Left kidney (tissue), 2 donors: ENCODE measurements around the gene HTT. TPM values are rescaled to one million over a fixed set of nuclear protein-coding genes. Genes with fewer than 3 reads are reported as not detected.
"Not testable (repeated sequence)": the region's sequence is repeated elsewhere in the genome, so short reads cannot be mapped to it uniquely, and the experiment has no call there.

ENCODE experiments used
- DNase-seq: peaks from one replicate; pipeline ENCODE4 v3.0.0-alpha.2; 2013
- polyA plus RNA-seq: library from polyadenylated mRNA; unstranded; fragments of 120-200 nt; gene quantifications from one replicate; pipeline ENCODE4 v1.2.1, GENCODE V29; 2013; ENCODE audit not compliant: insufficient read length

Gene HTT
- polyA plus RNA-seq, 1 donor, result 36.6 TPM

GRCh38 chr4:3046162-3046561, 28.3 kb upstream of the HTT start:
- DNase-seq, result no peak

GRCh38 chr4:3046623-3047022, 27.9 kb upstream of the HTT start:
- DNase-seq, result no peak

GRCh38 chr4:3047464-3048286, 26.8 kb upstream of the HTT start:
- peak; percentile 55 for DNase-seq

DNA sequence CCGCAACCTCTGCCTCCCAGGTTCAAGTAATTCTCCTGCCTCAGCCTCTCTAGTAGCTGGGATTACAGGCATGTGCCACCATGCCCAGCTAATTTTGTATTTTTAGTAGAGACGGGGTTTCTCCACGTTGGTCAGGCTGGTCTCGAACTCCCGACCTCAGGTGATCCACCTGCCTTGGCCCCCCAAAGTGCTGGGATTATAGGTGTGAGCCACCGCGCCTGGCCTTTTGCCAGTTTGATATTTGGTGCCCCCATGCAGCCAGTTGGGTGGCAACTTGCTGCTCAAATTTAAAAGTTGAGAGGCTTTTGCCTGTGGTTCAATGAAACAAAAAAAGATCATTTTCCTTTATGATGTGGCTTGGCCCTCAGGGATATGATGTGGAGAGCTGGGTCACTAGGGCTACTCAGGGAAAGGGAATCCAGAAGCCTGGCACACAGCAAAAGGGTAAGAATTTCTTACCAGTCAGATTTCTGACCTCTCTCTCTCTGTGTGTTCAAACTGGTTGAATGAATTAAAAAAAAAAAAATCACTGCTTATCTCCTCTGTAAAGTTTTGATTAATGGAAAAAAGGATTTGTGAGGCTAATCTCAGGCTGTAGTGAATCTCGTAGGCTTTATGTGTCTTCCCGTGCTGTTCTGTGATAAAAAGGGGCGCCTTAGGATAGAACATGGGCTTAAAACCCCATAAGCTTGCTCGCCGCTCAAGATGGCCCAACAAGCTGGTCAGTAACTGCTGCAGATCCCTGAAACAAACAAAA, 23.2 kb upstream of the HTT start:
- DNase-seq, result not testable (repeated sequence)

DNA sequence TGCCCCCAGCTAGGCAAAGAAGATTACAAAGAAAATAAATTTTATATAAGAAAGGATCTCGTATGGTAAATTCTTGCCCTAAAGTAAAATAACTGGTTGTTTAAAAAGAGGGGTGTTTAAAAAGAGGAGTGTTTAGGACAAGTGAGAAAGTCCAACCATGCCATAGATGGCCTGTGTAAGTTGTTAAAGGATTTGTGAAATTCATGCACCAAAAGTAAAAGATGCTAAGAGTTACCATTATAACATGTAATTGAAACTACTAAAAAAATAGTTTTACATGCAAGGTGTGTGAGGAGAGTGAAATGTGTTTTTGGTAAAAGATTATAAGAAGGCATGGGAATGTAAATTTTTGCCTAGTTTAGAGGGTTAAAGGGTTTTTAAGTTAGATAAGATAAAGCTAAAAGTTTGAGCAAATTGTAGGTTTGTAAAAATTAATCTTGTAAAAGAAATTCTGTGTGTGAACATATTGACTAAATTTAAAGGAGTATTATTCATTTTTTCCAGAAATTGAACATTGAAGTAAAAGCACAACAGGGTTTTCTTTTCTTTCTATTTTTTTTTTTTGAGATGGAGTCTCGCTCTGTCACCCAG, 20.2 kb upstream of the HTT start:
- no peak for DNase-seq

- DNase-seq, result no peak
Observed at GRCh38 chr4:3059943-3060342, 14.5 kb upstream of the HTT start.

- DNase-seq, result no peak
Observed at GRCh38 chr4:3060946-3061345, 13.5 kb upstream of the HTT start.

DNA sequence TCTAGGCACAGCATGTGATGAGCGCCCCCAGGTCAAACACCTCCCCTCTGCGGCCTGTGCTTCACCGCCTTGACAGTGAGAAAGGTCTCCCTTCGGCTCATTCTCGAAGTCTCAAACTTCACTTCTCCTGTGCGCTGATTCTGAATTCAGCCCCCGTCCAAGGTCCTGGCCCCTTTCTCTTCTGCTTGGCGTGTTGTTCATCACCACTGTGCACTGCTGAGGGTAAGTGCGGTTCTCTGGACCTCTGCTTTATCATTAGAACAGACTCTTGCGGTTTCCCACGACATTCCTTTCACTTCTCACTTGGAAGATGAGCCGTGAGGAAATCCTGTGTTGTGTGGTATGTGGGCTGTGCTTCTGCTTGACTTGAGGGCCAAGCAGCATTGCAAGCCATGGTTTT, 12.0 kb upstream of the HTT start:
- no peak for DNase-seq

DNA sequence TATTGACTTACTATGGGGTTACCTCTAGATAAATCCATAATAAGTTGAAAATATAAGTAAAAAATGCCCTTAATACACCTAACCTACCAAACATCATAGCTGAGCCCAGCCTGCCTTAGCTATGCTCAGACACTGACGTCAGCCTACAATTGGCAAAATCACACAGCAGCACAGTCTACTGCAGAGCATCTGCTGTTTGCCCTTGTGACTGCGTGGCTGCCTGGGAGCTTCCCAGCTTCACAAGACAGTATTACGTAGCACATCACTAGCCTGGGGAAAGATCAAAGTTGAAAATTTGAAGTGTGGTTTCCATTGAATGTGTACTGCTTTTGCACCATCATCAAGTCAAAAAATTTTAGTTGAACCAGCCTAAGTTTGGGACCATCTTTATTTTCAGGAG, 8.9 kb upstream of the HTT start:
- no peak for DNase-seq

DNA sequence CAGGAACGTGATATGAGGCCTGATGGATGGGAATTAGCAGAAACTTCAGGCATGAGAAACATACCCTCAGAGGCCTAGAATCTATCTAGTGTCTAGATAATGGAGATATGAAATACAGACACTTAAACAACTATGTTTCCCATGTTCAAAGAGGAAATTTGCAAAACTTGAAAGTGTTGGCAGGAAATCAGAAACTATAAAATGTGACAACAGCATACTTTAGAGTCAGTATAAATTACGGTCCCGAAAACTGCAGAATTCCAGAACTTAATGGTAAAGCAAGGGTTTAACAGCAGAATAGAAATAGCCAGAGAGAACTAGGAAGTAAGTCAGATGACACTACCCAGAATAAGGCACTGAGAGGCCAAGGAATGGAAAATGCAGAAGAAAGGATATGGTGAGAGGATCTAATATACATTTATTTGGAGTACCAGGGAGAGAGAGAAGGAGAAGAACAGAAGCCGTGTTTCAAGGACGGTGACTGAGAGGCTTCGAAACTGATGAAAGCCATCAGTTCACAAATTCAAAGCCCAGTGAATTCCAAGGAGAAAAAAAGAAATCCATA, 7.6 kb upstream of the HTT start:
- DNase-seq, result peak; percentile 28

- DNase-seq, result no peak
Observed at GRCh38 chr4:3067473-3068001, 6.9 kb upstream of the HTT start.

GRCh38 chr4:3069661-3070199, 4.8 kb upstream of the HTT start:
- DNase-seq, result no peak

DNA sequence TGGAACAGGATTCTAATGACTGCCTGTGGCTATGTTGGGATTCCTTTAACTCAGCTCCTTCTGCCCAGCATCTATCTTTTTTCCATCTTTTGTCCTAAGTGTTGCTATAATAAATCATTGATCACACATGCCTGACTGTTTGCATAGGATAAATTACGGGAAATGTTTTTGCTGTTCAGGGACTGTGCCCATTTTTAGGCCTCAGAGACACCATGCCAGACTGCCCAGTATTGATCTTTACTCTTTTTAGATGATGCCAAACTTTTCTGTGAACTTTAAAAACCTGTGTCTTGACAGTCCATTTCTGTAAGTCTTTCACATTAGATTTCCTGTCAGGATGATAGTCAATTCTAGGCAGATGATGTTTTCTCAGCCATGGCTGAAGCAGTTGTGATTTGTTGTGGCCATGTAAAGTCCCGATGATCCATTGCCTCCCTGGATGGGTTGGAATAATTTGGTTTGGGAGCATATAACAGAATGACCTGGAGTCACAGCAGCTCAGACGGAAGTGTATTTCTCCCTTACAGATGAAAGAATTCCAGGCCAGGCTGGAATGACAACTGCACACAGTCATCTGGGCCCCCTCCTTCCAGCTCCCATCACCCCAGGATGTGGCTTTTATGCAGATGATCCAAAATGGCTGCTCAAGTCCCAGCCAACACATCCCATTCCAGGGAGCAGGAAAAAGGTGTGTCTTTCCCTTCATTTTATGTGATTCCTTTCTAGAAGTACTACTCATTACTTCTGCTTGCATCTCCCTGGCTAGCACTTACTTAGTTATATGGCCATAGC, 3.6 kb upstream of the HTT start:
- DNase-seq, result no peak

DNA sequence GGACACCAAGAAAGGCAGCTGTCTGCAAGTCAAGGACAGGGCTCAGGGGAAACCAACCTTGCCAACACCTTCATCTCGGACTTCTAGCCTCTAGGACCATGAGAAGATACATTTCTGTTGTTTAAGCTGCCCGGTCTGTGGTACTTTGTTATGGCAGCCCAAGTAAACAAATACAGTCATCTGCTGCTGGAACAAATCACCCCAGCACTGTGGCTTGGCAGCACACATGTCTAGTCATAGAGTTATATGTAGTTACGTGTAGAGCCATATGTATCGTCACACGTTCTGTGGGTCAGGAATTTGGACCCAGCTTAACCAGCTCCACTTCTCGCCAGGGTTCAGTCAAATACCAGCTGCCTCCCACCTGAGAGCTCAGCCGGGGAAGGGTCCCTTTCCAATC, 2.7 kb upstream of the HTT start:
- no peak for DNase-seq

- peak; percentile 11 for DNase-seq
Observed at GRCh38 chr4:3073158-3074077, 1.1 kb upstream of the HTT start.

- peak; percentile 76 for DNase-seq
Observed at GRCh38 chr4:3074846-3075651, 568 bp downstream of the HTT start.

DNA sequence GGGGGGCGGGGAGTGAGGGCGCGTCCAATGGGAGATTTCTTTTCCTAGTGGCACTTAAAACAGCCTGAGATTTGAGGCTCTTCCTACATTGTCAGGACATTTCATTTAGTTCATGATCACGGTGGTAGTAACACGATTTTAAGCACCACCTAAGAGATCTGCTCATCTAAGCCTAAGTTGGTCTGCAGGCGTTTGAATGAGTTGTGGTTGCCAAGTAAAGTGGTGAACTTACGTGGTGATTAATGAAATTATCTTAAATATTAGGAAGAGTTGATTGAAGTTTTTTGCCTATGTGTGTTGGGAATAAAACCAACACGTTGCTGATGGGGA, 1.1 kb downstream of the HTT start:
- DNase-seq, result no peak

DNA sequence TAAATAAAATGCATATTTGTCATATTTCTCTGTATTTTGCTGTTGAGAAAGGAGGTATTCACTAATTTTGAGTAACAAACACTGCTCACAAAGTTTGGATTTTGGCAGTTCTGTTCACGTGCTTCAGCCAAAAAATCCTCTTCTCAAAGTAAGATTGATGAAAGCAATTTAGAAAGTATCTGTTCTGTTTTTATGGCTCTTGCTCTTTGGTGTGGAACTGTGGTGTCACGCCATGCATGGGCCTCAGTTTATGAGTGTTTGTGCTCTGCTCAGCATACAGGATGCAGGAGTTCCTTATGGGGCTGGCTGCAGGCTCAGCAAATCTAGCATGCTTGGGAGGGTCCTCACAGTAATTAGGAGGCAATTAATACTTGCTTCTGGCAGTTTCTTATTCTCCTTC, 3.3 kb downstream of the HTT start:
- no peak for DNase-seq

GRCh38 chr4:3079694-3080123, 5.2 kb downstream of the HTT start:
- no peak for DNase-seq
